SJSA1 (cell line): ENCODE results near the gene GGNBP2. TPM values are rescaled to one million over a fixed set of nuclear protein-coding genes. Genes with fewer than 3 reads are reported as not detected.

Experiments
- DNase-seq, 2 experiments: peaks; one replicate each; pipeline ENCODE4 v3.0.0-alpha.2; 2015 to 2020; ENCODE audit warnings: low spot score in 2 of 2, low read depth in 1 of 2
- H3K27ac ChIP-seq: fragments of 250-450 bp; sonication (Bioruptor Pico); 2 replicates; pipeline ENCODE4 v1.5.1; 2020; ENCODE audit warnings: mild to moderate bottlenecking, moderate library complexity
- H3K27me3 ChIP-seq: fragments of 250-450 bp; sonication (Bioruptor Pico); replicated peaks from 2 replicates; pipeline ENCODE4 v1.5.1; 2020; ENCODE audit warnings: mild to moderate bottlenecking, moderate library complexity
- H3K36me3 ChIP-seq: fragments of 250-450 bp; sonication (Bioruptor Pico); 2 replicates; pipeline ENCODE4 v1.5.1; 2020; ENCODE audit warnings: mild to moderate bottlenecking
- H3K4me1 ChIP-seq: fragments of 250-450 bp; sonication (Bioruptor Pico); replicated peaks from 2 replicates; pipeline ENCODE4 v1.6.1; 2021; ENCODE audit warnings: mild to moderate bottlenecking
- H3K4me3 ChIP-seq: fragments of 250-450 bp; sonication (Bioruptor Pico); 2 replicates; pipeline ENCODE4 v1.5.1; 2020; ENCODE audit warnings: mild to moderate bottlenecking
- H3K9me3 ChIP-seq: fragments of 250-450 bp; sonication (Bioruptor Pico); replicated peaks from 2 replicates; pipeline ENCODE4 v1.5.1; 2020; ENCODE audit warnings: mild to moderate bottlenecking
- total RNA-seq: library from RNA; depleted of rRNA; stranded (reverse); fragments of >200 nt; shearing (Covaris generic); gene quantifications from 2 replicates; pipeline ENCODE4 v1.2.3, GENCODE V29; 2014

Gene GGNBP2
- total RNA-seq, 1 experiment from 2014 or later: 54.0 TPM

DNA sequence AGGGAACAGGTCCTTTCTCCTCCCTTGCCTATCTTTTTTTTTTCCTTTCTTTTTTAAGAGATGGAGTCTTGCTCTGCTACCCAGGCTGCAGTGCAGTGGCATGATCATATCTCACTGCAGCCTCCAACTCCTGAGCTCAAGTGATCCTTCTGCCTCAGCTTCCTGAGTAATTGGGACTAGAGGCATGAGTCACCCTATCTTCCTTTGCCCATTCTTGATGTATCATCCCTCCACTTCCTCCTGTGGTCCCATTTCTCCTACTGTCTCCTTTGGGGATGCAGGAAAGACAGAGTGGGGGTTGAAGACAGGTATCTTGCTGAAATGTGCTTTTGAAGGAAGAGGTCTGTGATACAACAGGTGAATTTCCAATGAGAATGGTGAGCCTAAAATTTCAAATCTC, 15.6 kb upstream of the GGNBP2 start:
- peaks cover 15% of the 10 kb centered on the region for H3K4me1 ChIP-seq
- H3K9me3 ChIP-seq: no peaks in the 10 kb centered on the region
- H3K36me3 ChIP-seq: peaks cover 85% of the 10 kb centered on the region
- no peaks in the 10 kb centered on the region for H3K27me3 ChIP-seq
- no peak overlapping the region for H3K4me3 ChIP-seq
- H3K27ac ChIP-seq: no peak overlapping the region
- peak in 1 of 2 experiments; percentile 12 for DNase-seq

DNA sequence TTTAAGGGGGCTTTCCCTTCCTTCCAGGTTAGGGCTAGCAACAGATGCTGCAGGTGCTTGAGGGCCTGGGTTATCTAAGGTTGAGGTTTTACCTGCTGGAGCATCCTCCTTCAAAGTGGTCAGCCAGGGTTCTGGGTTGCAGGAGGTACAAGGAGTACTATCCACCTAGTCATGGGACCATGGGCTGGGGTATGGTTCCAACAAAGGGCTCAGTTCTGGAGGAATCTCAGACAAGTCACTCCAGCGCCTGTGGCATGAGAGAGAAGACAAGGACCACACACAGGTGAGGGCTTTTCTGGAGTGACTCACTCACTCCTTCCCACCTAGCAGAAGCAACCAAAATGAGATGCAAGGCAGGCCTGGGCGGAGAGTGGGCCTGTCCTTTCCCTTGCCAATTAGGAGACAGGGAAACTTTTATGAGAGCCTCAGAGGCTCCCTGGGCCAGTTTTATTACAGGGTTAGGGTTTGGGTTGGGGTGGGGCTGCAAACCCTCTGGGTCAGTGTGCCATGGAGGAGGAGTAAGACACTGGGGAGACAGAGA, 12.2 kb upstream of the GGNBP2 start:
- Histone ChIP-seq H3K9me3 (no peaks in the 10 kb centered on the region; the same call in 1 of the 2 replicates), H3K27me3 (no peaks in the 10 kb centered on the region), H3K36me3 (peaks cover 78% of the 10 kb centered on the region), H3K27ac (no peak overlapping the region), H3K4me1 (peaks cover 25% of the 10 kb centered on the region), H3K4me3 (no peak overlapping the region)
- no peak for DNase-seq

GRCh38 chr17:36533935-36534839, 10.5 kb upstream of the GGNBP2 start:
- H3K27me3 ChIP-seq: no peaks in the 10 kb centered on the region
- peaks cover 18% of the 10 kb centered on the region for H3K4me1 ChIP-seq
- H3K36me3 ChIP-seq: peaks cover 77% of the 10 kb centered on the region
- peak overlapping the region; percentile 91 for H3K27ac ChIP-seq
- peak; percentile 52 to 58 for DNase-seq
- H3K9me3 ChIP-seq: no peaks in the 10 kb centered on the region; the same call in 1 of the 2 replicates
- peak overlapping the region; percentile 68 for H3K4me3 ChIP-seq

GRCh38 chr17:36534840-36535668, 9.7 kb upstream of the GGNBP2 start, which contains the start of the genes MYO19 and PIGW:
Gene MYO19, minus strand, starts transcription at chr17:36534868. Its CDS starts 2,330 bp downstream, at chr17:36532538.
Gene PIGW, plus strand, starts transcription at chr17:36534987. Its CDS starts 2,115 bp downstream, at chr17:36537102.
- Histone ChIP-seq H3K27me3 (no peaks in the 10 kb centered on the region), H3K4me1 (peaks cover 14% of the 10 kb centered on the region), H3K27ac (peak within 1 kb of the TSS; percentile 91), H3K36me3 (peaks cover 74% of the 10 kb centered on the region), H3K4me3 (peak within 1 kb of the TSS; percentile 68), H3K9me3 (no peaks in the 10 kb centered on the region; the same call in 1 of the 2 replicates)
- DNase-seq: peak; percentile 88 to 95

DNA sequence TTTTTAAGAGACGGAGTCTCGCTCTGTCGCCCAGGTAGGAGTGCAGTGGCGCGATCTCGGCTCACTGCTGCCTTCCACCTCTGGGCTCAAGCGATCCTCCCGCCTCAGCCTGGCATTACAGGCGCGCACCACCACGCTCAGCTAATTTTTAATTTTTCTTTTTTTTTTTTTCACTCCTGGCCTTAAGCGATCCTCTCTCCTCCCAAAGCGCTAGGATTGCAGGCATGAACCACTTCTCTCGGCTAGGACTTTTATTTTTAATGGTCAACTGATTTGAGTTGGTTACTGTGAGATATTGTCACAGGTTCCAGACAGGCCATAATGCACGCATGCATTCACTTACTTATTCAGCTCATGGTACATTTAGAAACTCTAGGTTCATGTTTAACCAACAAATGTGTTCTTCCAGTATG, 9.0 kb upstream of the GGNBP2 start:
- Histone ChIP-seq H3K27me3 (no peaks in the 10 kb centered on the region), H3K27ac (peak overlapping the region; percentile 91), H3K4me3 (peak overlapping the region; percentile 68), H3K4me1 (peaks cover 14% of the 10 kb centered on the region), H3K9me3 (no peaks in the 10 kb centered on the region; the same call in 1 of the 2 replicates), H3K36me3 (peaks cover 72% of the 10 kb centered on the region)
- DNase-seq: no peak

DNA sequence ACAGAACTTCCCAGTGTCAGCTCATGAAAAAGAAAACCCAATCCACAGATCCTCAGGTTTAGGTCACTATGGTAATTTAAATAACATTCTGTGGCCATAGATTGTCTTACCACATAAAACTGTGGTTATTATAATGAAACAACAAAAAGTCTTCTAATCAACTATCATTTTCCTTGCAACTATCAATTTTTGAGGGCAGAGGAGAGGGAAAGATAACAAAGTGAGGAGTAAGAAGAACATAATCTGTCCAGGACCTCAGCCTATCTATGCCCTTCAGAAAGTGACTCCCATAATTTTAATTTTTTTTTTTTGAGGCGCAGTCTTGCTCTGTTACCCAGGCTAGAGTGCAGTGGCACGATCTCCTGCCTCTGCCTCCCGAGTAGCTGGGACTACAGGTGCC, 4.0 kb upstream of the GGNBP2 start:
- Histone ChIP-seq H3K9me3 (no peaks in the 10 kb centered on the region; the same call in 1 of the 2 replicates), H3K4me1 (peaks cover 11% of the 10 kb centered on the region; the same call in 1 of the 2 replicates), H3K27ac (no peak overlapping the region), H3K36me3 (peaks cover 45% of the 10 kb centered on the region), H3K27me3 (no peaks in the 10 kb centered on the region), H3K4me3 (no peak overlapping the region)
- DNase-seq: no peak

GRCh38 chr17:36542755-36543154, 2.0 kb upstream of the GGNBP2 start:
- Histone ChIP-seq H3K4me1 (peaks cover 11% of the 10 kb centered on the region; the same call in 1 of the 2 replicates), H3K36me3 (peaks cover 47% of the 10 kb centered on the region), H3K4me3 (no peak overlapping the region), H3K27ac (no peak overlapping the region), H3K9me3 (no peaks in the 10 kb centered on the region), H3K27me3 (no peaks in the 10 kb centered on the region)
- DNase-seq: no peak

GRCh38 chr17:36544044-36544306, 744 bp upstream of the GGNBP2 start:
- H3K4me1 ChIP-seq: peaks cover 14% of the 10 kb centered on the region; the same call in 1 of the 2 replicates
- peak in 1 of 2 experiments; percentile 52 for DNase-seq
- no peaks in the 10 kb centered on the region for H3K27me3 ChIP-seq
- peak overlapping the region; percentile 95 for H3K27ac ChIP-seq
- H3K9me3 ChIP-seq: no peaks in the 10 kb centered on the region
- peaks cover 41% of the 10 kb centered on the region for H3K36me3 ChIP-seq
- H3K4me3 ChIP-seq: peak overlapping the region; percentile 69

DNA sequence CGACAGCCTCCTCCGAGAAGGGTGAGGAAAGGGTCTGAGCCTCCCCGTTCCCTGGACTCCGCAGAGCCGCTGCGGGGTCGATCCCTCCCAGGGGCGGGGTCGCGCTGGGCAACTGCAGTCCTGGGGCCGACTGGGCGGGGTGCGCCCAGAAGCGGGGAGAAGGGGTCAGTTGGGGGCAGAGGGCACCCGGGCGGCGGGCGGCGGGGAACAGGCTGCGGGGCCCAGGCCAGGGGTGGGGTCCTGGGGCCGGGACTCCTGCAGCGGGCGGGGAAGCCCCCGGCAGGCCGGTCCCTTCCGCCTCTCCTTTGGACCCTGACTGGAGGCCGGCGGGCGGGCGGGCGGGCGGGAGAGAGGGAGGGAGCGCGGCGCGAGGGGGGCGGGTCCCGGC, 352 bp downstream of the GGNBP2 start:
- Histone ChIP-seq H3K27ac (peak overlapping the region; percentile 95), H3K36me3 (peaks cover 40% of the 10 kb centered on the region), H3K4me1 (peaks cover 14% of the 10 kb centered on the region; the same call in 1 of the 2 replicates), H3K9me3 (no peaks in the 10 kb centered on the region), H3K4me3 (peak overlapping the region; percentile 69), H3K27me3 (no peaks in the 10 kb centered on the region)
- no peak for DNase-seq

DNA sequence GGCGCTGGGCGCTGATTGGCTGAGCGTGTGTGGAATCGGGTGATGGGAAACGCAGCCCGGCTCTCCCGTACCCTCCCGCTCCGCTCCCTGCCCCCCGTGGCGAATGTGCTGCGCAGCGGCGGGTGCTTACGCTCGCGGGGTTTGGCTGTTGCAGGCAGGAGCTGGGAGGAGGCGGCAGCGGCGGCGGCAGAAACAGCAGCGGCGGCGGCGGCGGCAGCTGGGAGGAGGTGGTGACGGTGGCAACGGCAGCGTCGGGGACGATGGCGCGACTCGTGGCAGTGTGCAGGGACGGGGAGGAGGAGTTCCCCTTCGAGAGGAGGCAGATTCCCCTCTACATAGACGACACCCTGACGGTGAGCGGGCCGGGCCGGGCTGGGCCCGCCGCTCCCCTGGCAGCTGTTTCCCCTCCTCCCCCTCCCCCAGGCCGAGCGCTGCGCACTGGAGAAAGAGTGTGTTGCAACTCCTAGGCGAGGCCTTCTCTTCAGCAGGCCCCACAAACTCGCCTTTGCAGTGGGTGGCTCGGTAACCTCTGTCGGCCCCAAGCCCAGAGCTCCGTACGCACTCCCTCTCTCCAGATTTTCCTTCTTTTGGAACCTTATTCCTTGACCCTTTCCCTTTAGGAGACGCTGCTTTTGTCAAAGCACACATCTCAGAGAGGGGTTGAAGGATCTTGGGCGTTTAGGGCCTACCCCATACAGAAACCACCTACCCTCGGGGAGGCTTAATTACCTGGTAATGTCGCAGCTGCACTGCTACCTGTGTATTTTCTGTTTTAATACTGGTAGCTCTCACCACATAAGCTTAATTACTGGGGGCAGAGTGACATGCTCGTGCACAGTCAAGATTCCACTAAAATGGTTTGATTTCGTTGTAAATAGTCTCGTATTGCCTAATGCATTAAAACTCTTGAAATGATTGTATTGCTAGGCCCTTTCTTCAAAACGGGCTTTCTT, 1.0 kb downstream of the GGNBP2 start:
- H3K36me3 ChIP-seq: peaks cover 40% of the 10 kb centered on the region
- H3K4me1 ChIP-seq: peaks cover 14% of the 10 kb centered on the region; the same call in 1 of the 2 replicates
- no peaks in the 10 kb centered on the region for H3K27me3 ChIP-seq
- peak; percentile 96 to 97 for DNase-seq
- no peaks in the 10 kb centered on the region for H3K9me3 ChIP-seq
- peak overlapping the region; percentile 69 for H3K4me3 ChIP-seq
- peak overlapping the region; percentile 57 for H3K27ac ChIP-seq

GRCh38 chr17:36546418-36547093, 1.8 kb downstream of the GGNBP2 start:
- peak in 1 of 2 experiments; percentile 5 for DNase-seq
- H3K9me3 ChIP-seq: no peaks in the 10 kb centered on the region
- H3K36me3 ChIP-seq: peaks cover 42% of the 10 kb centered on the region

DNA sequence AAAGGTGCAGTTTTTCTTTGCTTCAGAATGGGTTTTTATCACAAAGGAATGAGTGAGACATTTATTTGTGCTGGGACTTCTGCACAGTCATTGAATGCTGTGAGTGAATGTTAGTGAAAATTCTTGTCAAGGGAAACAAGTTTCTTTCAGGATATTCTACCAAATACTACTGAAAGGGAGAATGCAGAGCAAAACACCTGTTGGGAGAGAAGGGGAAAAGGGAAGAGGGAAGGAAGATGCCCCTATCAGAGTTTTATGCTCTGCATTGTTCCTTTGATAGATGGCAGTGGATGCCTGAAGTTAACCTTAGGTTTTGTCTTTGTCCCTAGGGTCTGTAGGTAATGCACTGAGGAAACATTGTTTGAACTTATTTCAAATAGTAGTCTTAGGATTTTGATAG, 3.1 kb downstream of the GGNBP2 start:
- H3K36me3 ChIP-seq: peaks cover 48% of the 10 kb centered on the region
- no peak overlapping the region for H3K27ac ChIP-seq
- no peak overlapping the region for H3K4me3 ChIP-seq
- H3K9me3 ChIP-seq: no peaks in the 10 kb centered on the region
- peaks cover 14% of the 10 kb centered on the region; the same call in 1 of the 2 replicates for H3K4me1 ChIP-seq
- no peak for DNase-seq
- H3K27me3 ChIP-seq: no peaks in the 10 kb centered on the region

More at GRCh38 chr17:36546418-36547093, 1.8 kb downstream of the GGNBP2 start:
- peak overlapping the region; percentile 57; the same call in 1 of the 2 replicates for H3K27ac ChIP-seq
- H3K27me3 ChIP-seq: no peaks in the 10 kb centered on the region
- peaks cover 14% of the 10 kb centered on the region; the same call in 1 of the 2 replicates for H3K4me1 ChIP-seq
- peak overlapping the region; percentile 69 for H3K4me3 ChIP-seq
